Psoas muscle (tissue), 8 donors: ENCODE data around the gene WBP1L. TPM values are rescaled to one million over a fixed set of nuclear protein-coding genes. Genes with fewer than 3 reads are reported as not detected.
A peak's percentile ranks its signal among the peaks of the same experiment; 100 is the strongest.

Experiments
- ATAC-seq, 4 donors: fragments of 200-7000 bp; cut with Tn5 transposase; one replicate each; pipeline ENCODE4 v1.9.1; 2020; ENCODE audit warnings: moderate library complexity in 3 of 4, mild to moderate bottlenecking in 2 of 4
- DNase-seq, 2 donors: peaks; one replicate each; pipeline ENCODE4 v3.0.0-alpha.2; 2020
- H3K27ac ChIP-seq: fragments of 200-600 bp; one replicate; pipeline ENCODE4 v1.8.0; 2022
- H3K27me3 ChIP-seq, 3 donors: fragments of 200-600 bp in 1 of 3; one replicate each; pipeline versions ENCODE4 v1.6.1 to v1.8.0; 2013 to 2022; ENCODE audit warnings: low read length in 2 of 3, mild to moderate bottlenecking in 2 of 3, moderate library complexity in 1 of 3; ENCODE audit not compliant: insufficient read depth in 3 of 3
- H3K36me3 ChIP-seq, 2 donors: fragments of 200-600 bp in 1 of 2; one replicate each; pipeline versions ENCODE4 v1.6.1 to v1.8.0; 2013 to 2022; ENCODE audit warnings: low read depth in 1 of 2, mild to moderate bottlenecking in 1 of 2, moderate library complexity in 1 of 2; ENCODE audit not compliant: insufficient read depth in 1 of 2
- H3K4me1 ChIP-seq: fragments of 200-600 bp; one replicate; pipeline ENCODE4 v1.8.0; 2022
- H3K4me3 ChIP-seq: fragments of 200-600 bp; one replicate; pipeline ENCODE4 v1.8.0; 2022; ENCODE audit warnings: mild to moderate bottlenecking
- H3K9me3 ChIP-seq: fragments of 200-600 bp; one replicate; pipeline ENCODE4 v1.8.0; 2022
- WGBS, 3 donors: extraction: QIAGEN DNeasy Blood & Tissue Kit; methylation state at CpG; one replicate each; pipeline versions ENCODE4 v1.1.6 to v1.1.7; 2013; 5-methylcytosine and 5-hydroxymethylcytosine counted together
- intact Hi-C, 2 donors: fragments of 100-400 bp; cut with DNase I; formaldehyde crosslinking; loops; one replicate each; pipeline versions ENCODE4 v1.11.0 to v1.14.2; 2022
- polyA plus RNA-seq, 3 donors: library from polyadenylated mRNA; stranded (reverse); fragments of 200-250 nt; gene quantifications; one replicate each; pipeline ENCODE4 v1.2.3, GENCODE V29; 2013
- total RNA-seq, 4 donors: library from RNA; stranded (reverse); fragmentation: NEBNext Ultra II Directional in 2 of 4; extraction: Animal tissue kit (Norgen Biotek cat#: 25700) in 2 of 4; gene quantifications; one replicate each; pipeline versions ENCODE4 v1.2.1 to v1.2.4, GENCODE V29; 2021 to 2023
- TF ChIP-seq, protein P1 (sequence below): fragments of 200-600 bp; IDR thresholded peaks from one replicate; pipeline ENCODE4 v1.8.0; 2022; ENCODE audit warnings: antibody characterized with exemption
- donor health status: healthy with polysubstance abuse.
- donor health status: DM: no; HTN: no; CAD: no; lungs with moderate emphysema.
- donor health status: Bipolar disorder and iron deficiency.
- donor health status: healthy.
- donor health status: DM: yes; HTN: yes; CAD: no.
- donor health status: DM: no; HTN: no; CAD: no.
- donor health status: DM: no; HTN: no; CAD: no.
- donor health status: DM: yes; HTN: yes; CAD: no.

WBP1L gene
- total and polyA plus RNA-seq, 7 donors = 26.4 to 77.2 (median 54.1) TPM

DNA sequence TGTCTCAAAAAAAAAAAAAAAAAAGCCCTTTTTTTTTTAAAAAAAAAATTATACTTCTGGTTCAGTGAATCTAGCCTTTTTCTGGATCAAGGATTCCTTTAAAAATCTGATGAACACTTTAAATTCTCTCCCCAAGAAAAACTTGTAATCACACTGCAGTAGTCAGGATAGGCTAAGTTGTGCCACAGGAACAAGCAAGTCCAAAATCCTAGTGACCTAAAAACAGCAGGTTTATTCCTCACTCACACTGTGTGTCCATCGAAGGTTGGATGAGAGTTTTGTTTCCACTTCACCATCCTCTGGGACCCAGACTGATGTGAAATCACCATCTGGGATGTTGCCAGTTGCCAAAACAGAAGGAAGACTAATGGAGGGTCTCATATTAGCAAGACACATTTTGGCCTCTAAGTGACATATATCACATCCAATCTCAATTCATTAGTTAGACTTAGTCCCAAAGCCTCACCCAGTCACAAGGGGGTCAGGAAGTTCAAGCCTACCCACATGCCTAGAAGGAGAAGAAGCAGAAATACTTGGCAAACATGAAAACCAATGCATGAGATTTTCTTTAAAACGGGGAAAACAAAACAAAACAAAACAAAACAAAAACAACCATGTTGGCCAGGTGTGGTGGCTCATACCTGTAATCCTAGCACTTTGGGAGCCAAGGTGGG, 60.8 kb downstream of the WBP1L start:
- H3K27ac ChIP-seq = peak overlapping the region; percentile 64
- TF ChIP-seq, protein P1, sequence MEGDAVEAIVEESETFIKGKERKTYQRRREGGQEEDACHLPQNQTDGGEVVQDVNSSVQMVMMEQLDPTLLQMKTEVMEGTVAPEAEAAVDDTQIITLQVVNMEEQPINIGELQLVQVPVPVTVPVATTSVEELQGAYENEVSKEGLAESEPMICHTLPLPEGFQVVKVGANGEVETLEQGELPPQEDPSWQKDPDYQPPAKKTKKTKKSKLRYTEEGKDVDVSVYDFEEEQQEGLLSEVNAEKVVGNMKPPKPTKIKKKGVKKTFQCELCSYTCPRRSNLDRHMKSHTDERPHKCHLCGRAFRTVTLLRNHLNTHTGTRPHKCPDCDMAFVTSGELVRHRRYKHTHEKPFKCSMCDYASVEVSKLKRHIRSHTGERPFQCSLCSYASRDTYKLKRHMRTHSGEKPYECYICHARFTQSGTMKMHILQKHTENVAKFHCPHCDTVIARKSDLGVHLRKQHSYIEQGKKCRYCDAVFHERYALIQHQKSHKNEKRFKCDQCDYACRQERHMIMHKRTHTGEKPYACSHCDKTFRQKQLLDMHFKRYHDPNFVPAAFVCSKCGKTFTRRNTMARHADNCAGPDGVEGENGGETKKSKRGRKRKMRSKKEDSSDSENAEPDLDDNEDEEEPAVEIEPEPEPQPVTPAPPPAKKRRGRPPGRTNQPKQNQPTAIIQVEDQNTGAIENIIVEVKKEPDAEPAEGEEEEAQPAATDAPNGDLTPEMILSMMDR = no peak
- H3K4me3 ChIP-seq = no peak overlapping the region
- no peak for ATAC-seq
- H3K4me1 ChIP-seq = peaks cover 56% of the 10 kb centered on the region
- no peak for DNase-seq
- no peaks in the 10 kb centered on the region for H3K9me3 ChIP-seq
- no peaks in the 10 kb centered on the region for H3K27me3 ChIP-seq
- intact Hi-C loops = loop anchor here in 1 of 2 donors (5.0 kb wide), 2 partner anchors 42 to 62 kb away; partner anchors contain the start of gene WBP1L
- 63 to 68% (median 65%) methylated on average over 2 of the region's 2 CpGs for WGBS, 3 donors
- peaks cover 0 to 41% of the 10 kb centered on the region in 2 donors for H3K36me3 ChIP-seq

DNA sequence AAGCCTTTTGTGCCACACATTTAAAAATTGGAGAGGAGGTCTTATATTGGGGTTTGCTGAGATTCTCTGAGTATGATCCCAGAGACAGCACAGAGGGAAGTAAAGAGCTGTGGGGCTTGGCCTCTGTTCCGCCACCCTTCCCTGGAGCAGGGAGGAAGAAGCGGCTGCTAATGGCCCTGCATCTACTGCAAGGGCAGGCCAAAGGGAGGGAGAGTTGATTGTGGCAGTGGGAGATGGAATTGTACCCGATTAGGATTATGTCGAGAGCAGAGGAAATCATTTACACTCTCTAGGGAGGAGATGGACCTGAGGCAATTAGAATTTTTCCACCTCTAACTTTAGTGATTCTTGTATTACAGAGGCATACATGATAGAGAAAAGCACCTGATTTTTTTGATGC, 64.6 kb downstream of the WBP1L start:
- Histone ChIP-seq H3K36me3 (peaks cover 0 to 66% of the 10 kb centered on the region in 2 donors), H3K4me3 (no peak overlapping the region), H3K9me3 (no peaks in the 10 kb centered on the region), H3K4me1 (peaks cover 30% of the 10 kb centered on the region), H3K27ac (no peak overlapping the region), H3K27me3 (no peaks in the 10 kb centered on the region)
- no peak for ATAC-seq
- DNase-seq = no peak
- WGBS, 3 donors = 62 to 68% (median 67%) methylated on average over 4 of the region's 4 CpGs
- intact Hi-C loops = loop anchor here in 1 of 2 donors (5.0 kb wide), 1 partner anchor 46 kb away; no protein-coding TSS in a partner anchor
- TF ChIP-seq, protein P1 = no peak

DNA sequence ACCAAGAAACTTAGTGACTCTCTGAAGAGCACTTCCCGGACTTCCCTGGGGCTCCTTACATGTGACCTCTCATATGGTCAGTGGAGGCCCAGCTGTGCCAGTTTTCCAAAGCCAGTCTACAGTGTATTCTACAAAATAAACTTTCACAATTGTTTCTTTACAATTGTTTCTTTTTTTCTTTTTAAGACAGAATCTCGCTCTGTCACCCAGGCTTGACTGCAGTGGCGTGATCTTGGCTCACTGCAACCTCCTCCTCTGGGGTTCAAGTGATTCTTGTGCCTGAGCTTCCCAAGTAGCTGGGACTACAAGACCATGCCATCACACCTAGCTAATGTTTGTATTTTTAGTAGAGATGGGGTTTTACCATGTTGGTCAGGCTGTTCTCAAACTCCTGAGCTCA, 67.6 kb downstream of the WBP1L start:
- peaks cover 0 to 76% of the 10 kb centered on the region in 2 donors for H3K36me3 ChIP-seq
- peak overlapping the region; percentile 11 for H3K27ac ChIP-seq
- intact Hi-C loops = loop anchor here in 1 of 2 donors (5.0 kb wide), 3 partner anchors 44 to 79 kb away; no protein-coding TSS in a partner anchor
- H3K4me1 ChIP-seq = peaks cover 48% of the 10 kb centered on the region
- DNase-seq (no peak), ATAC-seq (no peak)
- TF ChIP-seq, protein P1 = no peak
- whole genome bisulfite sequencing, 3 donors = 90 to 96% (median 95%) methylated on average over 3 of the region's 3 CpGs
- no peaks in the 10 kb centered on the region for H3K27me3 ChIP-seq
- H3K4me3 ChIP-seq = no peak overlapping the region
- H3K9me3 ChIP-seq = no peaks in the 10 kb centered on the region

DNA sequence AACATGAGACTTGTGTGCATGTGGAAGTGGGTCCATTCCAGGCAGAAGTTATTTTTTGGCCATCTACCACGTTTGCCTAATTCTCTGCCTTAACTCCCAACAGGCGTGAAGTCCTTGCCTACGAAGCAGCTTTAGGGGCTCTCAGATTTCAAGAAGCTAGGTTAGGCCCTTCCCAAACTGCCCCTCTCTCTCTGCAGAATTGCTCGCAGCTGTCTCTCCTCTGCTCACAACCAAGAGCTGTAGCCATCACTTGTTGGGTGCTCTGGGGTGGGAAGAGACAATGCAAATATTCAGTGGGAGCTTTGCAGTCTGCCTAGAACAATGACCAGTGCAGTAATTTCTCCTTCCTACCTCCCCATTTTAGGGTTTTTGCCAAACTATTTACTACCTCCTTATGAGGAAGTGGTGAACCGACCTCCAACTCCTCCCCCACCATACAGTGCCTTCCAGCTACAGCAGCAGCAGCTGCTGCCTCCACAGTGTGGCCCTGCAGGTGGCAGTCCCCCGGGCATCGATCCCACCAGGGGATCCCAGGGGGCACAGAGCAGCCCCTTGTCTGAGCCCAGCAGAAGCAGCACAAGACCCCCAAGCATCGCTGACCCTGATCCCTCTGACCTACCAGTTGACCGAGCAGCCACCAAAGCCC, 68.6 kb downstream of the WBP1L start:
- ATAC-seq (no peak), DNase-seq (no peak)
- TF ChIP-seq, protein P1 = no peak
- intact Hi-C loops = loop anchor here in 1 of 2 donors (5.0 kb wide), 3 partner anchors 45 to 80 kb away; no protein-coding TSS in a partner anchor
- H3K27ac ChIP-seq = peak overlapping the region; percentile 11
- H3K4me1 ChIP-seq = peaks cover 46% of the 10 kb centered on the region
- 40 to 57% (median 49%) methylated on average over 9 of the region's 9 CpGs for WGBS, 3 donors
- H3K9me3 ChIP-seq = no peaks in the 10 kb centered on the region
- peaks cover 0 to 67% of the 10 kb centered on the region in 2 donors for H3K36me3 ChIP-seq
- no peaks in the 10 kb centered on the region for H3K27me3 ChIP-seq
- no peak overlapping the region for H3K4me3 ChIP-seq
